ENCODE results near the gene DENND1A. TPM values are rescaled to one million over a fixed set of nuclear protein-coding genes. Genes with fewer than 3 reads are reported as not detected.

The DENND1A gene
- total RNA-seq, 2 donors from 2014 or later: 17.8 to 36.6 TPM

- Histone ChIP-seq H3K27ac (no peak overlapping the region), H3K4me3 (no peak overlapping the region), H3K27me3 (replicated peaks; ENCODE audit: insufficient read depth) (no peaks in the 10 kb centered on the region), H3K36me3 (peaks cover 2% of the 10 kb centered on the region), H3K9me3 (no peaks in the 10 kb centered on the region), H3K4me1 (ENCODE audit: control insufficient read depth in 1 of 2, low read depth in 2 of 2) (peaks cover 0 to 9% of the 10 kb centered on the region in 2 donors)
- no peak for DNase-seq (ENCODE audit: low spot score)
- no peak for TF ChIP-seq CTCF (IDR thresholded peaks at IDR 0.05)
- ATAC-seq (ENCODE audit: insufficient number of reproducible peaks, low FRiP score, low read depth): no peak
Measured at GRCh38 chr9:123378956-123379660, 550.8 kb downstream of the DENND1A start.

GRCh38 chr9:123378025-123378424, 551.9 kb downstream of the DENND1A start:
- no peak for DNase-seq (ENCODE audit: low spot score)
- no peaks in the 10 kb centered on the region for H3K27me3 ChIP-seq (replicated peaks; ENCODE audit: insufficient read depth)
- H3K27ac ChIP-seq: no peak overlapping the region
- no peaks in the 10 kb centered on the region for H3K9me3 ChIP-seq
- H3K36me3 ChIP-seq: peaks cover 2% of the 10 kb centered on the region
- H3K4me1 ChIP-seq (ENCODE audit: control insufficient read depth in 1 of 2, low read depth in 2 of 2): peaks cover 0 to 9% of the 10 kb centered on the region in 2 donors
- ATAC-seq (ENCODE audit: insufficient number of reproducible peaks, low FRiP score, low read depth): no peak
- H3K4me3 ChIP-seq: no peak overlapping the region
- TF ChIP-seq CTCF (IDR thresholded peaks at IDR 0.05): no peak

GRCh38 chr9:123377211-123377971, 552.5 kb downstream of the DENND1A start:
- no peak overlapping the region for H3K4me3 ChIP-seq
- H3K27ac ChIP-seq: no peak overlapping the region
- H3K9me3 ChIP-seq: no peaks in the 10 kb centered on the region
- H3K36me3 ChIP-seq: peaks cover 2% of the 10 kb centered on the region
- DNase-seq (ENCODE audit: low spot score) (no peak), ATAC-seq (ENCODE audit: insufficient number of reproducible peaks, low FRiP score, low read depth) (no peak)
- peaks cover 0 to 9% of the 10 kb centered on the region in 2 donors for H3K4me1 ChIP-seq (ENCODE audit: control insufficient read depth in 1 of 2, low read depth in 2 of 2)
- no peaks in the 10 kb centered on the region for H3K27me3 ChIP-seq (replicated peaks; ENCODE audit: insufficient read depth)
- TF ChIP-seq CTCF (IDR thresholded peaks at IDR 0.05): no peak

GRCh38 chr9:123376218-123377071, 553.5 kb downstream of the DENND1A start:
- TF ChIP-seq CTCF (IDR thresholded peaks at IDR 0.05): no peak
- Histone ChIP-seq H3K4me3 (no peak overlapping the region), H3K9me3 (no peaks in the 10 kb centered on the region), H3K36me3 (no peaks in the 10 kb centered on the region), H3K27me3 (replicated peaks; ENCODE audit: insufficient read depth) (no peaks in the 10 kb centered on the region), H3K27ac (no peak overlapping the region), H3K4me1 (ENCODE audit: control insufficient read depth in 1 of 2, low read depth in 2 of 2) (peaks cover 0 to 9% of the 10 kb centered on the region in 2 donors)
- no peak for ATAC-seq (ENCODE audit: insufficient number of reproducible peaks, low FRiP score, low read depth)
- DNase-seq (ENCODE audit: low spot score): no peak

Data from thoracic aorta (tissue), 2 donors.